Smooth muscle cell (in vitro differentiated cells): ENCODE measurements around the gene NDUFS8. TPM values are rescaled to one million over a fixed set of nuclear protein-coding genes. Genes with fewer than 3 reads are reported as not detected.

Source experiments
- DNase-seq: peaks from one replicate; lab custom pipeline; 2025; ENCODE audit not compliant: unreplicated experiment; lab: John Stamatoyannopoulos, UW
- H2AFZ ChIP-seq: fragments of 200-600 bp; sonication (generic); 2 replicates; pipeline ENCODE4 v1.6.0; 2016; ENCODE audit warnings: antibody characterized with exemption, low read depth, mild to moderate bottlenecking
- H3F3A ChIP-seq: fragments of 200-600 bp; sonication (generic); 2 replicates; pipeline ENCODE4 v1.6.0; 2017; ENCODE audit warnings: antibody characterized with exemption, low read depth
- H3K27ac ChIP-seq: fragments of 200-600 bp; sonication (generic); 2 replicates; pipeline ENCODE4 v1.5.1; 2016; ENCODE audit warnings: low read depth, mild to moderate bottlenecking
- H3K27me3 ChIP-seq: fragments of 200-600 bp; sonication (generic); 2 replicates; pipeline ENCODE4 v1.6.1; 2016; ENCODE audit warnings: low read depth, mild to moderate bottlenecking
- H3K36me3 ChIP-seq: fragments of 200-600 bp; sonication (generic); 2 replicates; pipeline ENCODE4 v1.5.1; 2016; ENCODE audit warnings: low read depth
- H3K4me1 ChIP-seq: fragments of 200-600 bp; sonication (generic); 2 replicates; pipeline ENCODE4 v1.5.1; 2016; ENCODE audit warnings: low read depth
- H3K4me2 ChIP-seq: fragments of 200-600 bp; sonication (generic); 2 replicates; pipeline ENCODE4 v1.6.0; 2016; ENCODE audit warnings: mild to moderate bottlenecking
- H3K4me3 ChIP-seq: fragments of 200-600 bp; sonication (generic); 2 replicates; pipeline ENCODE4 v1.5.1; 2016; ENCODE audit warnings: mild to moderate bottlenecking
- H3K79me2 ChIP-seq: fragments of 200-600 bp; sonication (generic); 2 replicates; pipeline ENCODE4 v1.6.0; 2016; ENCODE audit warnings: low read depth, mild to moderate bottlenecking
- H3K9ac ChIP-seq: fragments of 200-600 bp; sonication (generic); 2 replicates; pipeline ENCODE4 v1.6.0; 2016; ENCODE audit warnings: low read depth
- H3K9me3 ChIP-seq: fragments of 200-600 bp; sonication (generic); replicated peaks from 2 replicates; pipeline ENCODE4 v1.5.1; 2016; ENCODE audit warnings: low read depth
- H4K20me1 ChIP-seq: fragments of 200-600 bp; sonication (generic); 2 replicates; pipeline ENCODE4 v1.6.0; 2016; ENCODE audit warnings: low read depth
- WGBS: methylation state at CpG from one replicate; pipeline ENCODE4 v1.1.7; 2016; ENCODE audit warnings: low lambda C conversion rate; 5-methylcytosine and 5-hydroxymethylcytosine counted together
- polyA plus RNA-seq: library from polyadenylated mRNA; unstranded; fragments of >200 nt; fragmentation: Nextera tagmentation; extraction: Ambion mirVana; gene quantifications from 2 replicates; pipeline ENCODE4 v1.2.1, GENCODE V29; 2016
- total RNA-seq: library from RNA; depleted of rRNA; stranded (reverse); fragments of >200 nt; gene quantifications from 2 replicates; pipeline ENCODE4 v1.2.3, GENCODE V29; 2014
- TF ChIP-seq, protein P1 (sequence below): fragments of 200-600 bp; sonication (generic); IDR thresholded peaks from 2 replicates; pipeline ENCODE4 v1.5.1; 2017; ENCODE audit warnings: borderline replicate concordance, mild to moderate bottlenecking, antibody characterized with exemption; ENCODE audit not compliant: insufficient read depth, poor library complexity, severe bottlenecking

Gene NDUFS8
- total and polyA plus RNA-seq, 2 experiments from 2014 or later = 165 to 314 TPM

DNA sequence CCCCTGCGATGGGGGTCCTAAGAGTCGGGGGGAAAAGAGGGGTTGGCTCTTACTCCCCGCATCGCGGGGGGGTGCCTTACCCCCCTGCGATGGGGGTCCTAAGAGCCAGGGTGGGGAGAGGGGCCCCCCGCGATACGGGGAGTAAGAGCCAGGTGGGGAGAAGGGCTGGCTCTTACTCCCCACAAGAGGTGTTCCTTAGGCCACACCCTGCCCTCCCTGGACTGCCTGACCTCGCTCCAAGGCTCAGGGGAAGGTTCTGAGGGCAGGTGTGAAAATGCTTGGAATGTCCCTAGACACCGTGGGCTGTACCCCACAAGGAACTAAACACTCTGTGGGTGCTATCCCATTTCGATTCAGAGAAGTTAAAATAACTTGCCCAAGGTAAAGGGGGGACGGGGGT lies 34.4 kb upstream of the NDUFS8 start:
- DNase-seq = no peak
- H3K9me3 ChIP-seq = no peaks in the 10 kb centered on the region
- 98% methylated on average over 6 of the region's 13 CpGs for WGBS
- H4K20me1 ChIP-seq = no peaks in the 10 kb centered on the region
- no peaks in the 10 kb centered on the region for H3K4me1 ChIP-seq
- no peak overlapping the region for H3K4me2 ChIP-seq
- no peak overlapping the region for H3K4me3 ChIP-seq
- H3K27me3 ChIP-seq = peaks cover 4% of the 10 kb centered on the region
- no peak overlapping the region for H2AFZ ChIP-seq
- no peaks in the 10 kb centered on the region for H3K36me3 ChIP-seq
- no peak overlapping the region for H3K27ac ChIP-seq
- TF ChIP-seq, protein P1, sequence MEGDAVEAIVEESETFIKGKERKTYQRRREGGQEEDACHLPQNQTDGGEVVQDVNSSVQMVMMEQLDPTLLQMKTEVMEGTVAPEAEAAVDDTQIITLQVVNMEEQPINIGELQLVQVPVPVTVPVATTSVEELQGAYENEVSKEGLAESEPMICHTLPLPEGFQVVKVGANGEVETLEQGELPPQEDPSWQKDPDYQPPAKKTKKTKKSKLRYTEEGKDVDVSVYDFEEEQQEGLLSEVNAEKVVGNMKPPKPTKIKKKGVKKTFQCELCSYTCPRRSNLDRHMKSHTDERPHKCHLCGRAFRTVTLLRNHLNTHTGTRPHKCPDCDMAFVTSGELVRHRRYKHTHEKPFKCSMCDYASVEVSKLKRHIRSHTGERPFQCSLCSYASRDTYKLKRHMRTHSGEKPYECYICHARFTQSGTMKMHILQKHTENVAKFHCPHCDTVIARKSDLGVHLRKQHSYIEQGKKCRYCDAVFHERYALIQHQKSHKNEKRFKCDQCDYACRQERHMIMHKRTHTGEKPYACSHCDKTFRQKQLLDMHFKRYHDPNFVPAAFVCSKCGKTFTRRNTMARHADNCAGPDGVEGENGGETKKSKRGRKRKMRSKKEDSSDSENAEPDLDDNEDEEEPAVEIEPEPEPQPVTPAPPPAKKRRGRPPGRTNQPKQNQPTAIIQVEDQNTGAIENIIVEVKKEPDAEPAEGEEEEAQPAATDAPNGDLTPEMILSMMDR = no peak
- H3K79me2 ChIP-seq = no peaks in the 10 kb centered on the region
- no peak overlapping the region for H3K9ac ChIP-seq
- no peaks in the 10 kb centered on the region for H3F3A ChIP-seq

DNA sequence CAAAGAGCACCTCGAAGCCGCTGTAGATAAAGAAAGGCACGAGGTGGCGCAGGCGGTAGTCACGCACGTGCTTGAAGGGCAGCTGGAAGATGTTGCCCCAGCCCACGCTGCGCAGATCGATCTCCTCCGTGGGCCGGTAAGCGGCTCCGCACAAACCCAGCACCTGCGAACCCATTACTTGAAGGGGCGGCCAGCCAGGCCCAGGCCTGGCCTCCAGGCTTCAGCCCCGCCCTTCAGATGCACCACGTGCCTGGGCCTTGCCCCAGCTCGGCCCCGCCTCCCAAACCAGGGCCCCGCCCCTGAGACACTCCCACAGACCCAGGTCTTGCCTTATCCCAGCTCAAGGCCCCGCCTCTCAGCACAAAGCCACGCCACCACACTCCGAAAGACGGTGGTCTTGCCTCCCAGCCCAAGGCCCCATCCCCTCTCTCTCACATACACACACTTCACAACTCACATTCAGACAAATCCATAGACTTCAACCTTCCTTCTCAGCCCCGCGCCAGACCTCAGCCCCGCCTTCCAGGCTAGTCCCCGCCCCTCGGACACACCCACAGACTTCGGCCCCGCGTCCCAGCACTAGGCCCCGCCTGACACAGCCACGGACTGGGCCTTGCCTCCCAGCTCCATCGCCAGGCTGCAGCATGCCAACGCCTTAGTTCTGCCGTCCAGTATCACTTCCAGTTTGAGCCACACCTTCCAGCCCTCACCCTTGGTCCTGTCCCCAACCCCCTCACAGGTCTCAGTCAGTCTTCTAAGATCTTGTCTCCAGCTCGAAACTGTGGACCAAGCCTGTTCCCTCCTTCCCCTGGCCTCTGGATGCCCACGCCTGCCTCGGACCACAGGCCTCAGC lies 33.6 kb upstream of the NDUFS8 start:
- WGBS = 54% methylated on average over 41 of the region's 41 CpGs
- no peak overlapping the region for H3K4me2 ChIP-seq
- DNase-seq = no peak

DNA sequence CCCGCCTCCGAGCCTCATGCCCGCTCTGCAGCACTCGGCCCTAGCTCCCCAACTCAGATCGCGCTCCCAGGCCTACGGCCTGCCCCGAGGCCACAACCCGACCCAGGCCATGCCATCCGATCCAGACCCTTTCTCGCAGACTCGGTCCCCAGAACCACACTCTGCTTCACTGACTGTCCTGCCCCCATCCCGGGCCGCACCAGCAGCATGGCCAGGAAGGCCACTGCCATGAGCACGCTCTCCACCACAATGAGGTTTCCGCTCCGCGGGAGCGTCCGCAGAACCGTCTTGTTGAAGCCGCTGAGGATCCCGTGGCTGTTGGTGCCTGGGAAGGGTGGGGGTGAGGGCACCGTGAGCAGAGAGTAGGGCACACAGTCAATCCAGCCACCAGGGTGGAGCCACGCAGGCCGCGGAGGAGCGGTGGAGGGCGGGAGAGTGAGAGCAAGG lies 33.0 kb upstream of the NDUFS8 start:
- TF ChIP-seq, protein P1 = no peak
- no peak for DNase-seq
- H2AFZ ChIP-seq = no peak overlapping the region
- H4K20me1 ChIP-seq = no peaks in the 10 kb centered on the region
- no peak overlapping the region for H3K27ac ChIP-seq
- no peaks in the 10 kb centered on the region for H3K36me3 ChIP-seq
- H3K9me3 ChIP-seq = no peaks in the 10 kb centered on the region
- H3F3A ChIP-seq = no peaks in the 10 kb centered on the region
- H3K27me3 ChIP-seq = no peaks in the 10 kb centered on the region
- no peak overlapping the region for H3K4me3 ChIP-seq
- H3K4me2 ChIP-seq = no peak overlapping the region
- H3K79me2 ChIP-seq = no peaks in the 10 kb centered on the region
- no peaks in the 10 kb centered on the region for H3K4me1 ChIP-seq
- no peak overlapping the region for H3K9ac ChIP-seq
- WGBS = 98% methylated on average over 29 of the region's 29 CpGs

More for the DNA sequence above, 33.6 kb upstream of the NDUFS8 start:
- Histone ChIP-seq H3K4me3 (no peak overlapping the region), H3K4me1 (no peaks in the 10 kb centered on the region), H4K20me1 (no peaks in the 10 kb centered on the region), H3K27me3 (no peaks in the 10 kb centered on the region), H3K9me3 (no peaks in the 10 kb centered on the region), H3K9ac (no peak overlapping the region), H3K27ac (no peak overlapping the region), H3F3A (no peaks in the 10 kb centered on the region), H3K36me3 (no peaks in the 10 kb centered on the region), H3K79me2 (no peaks in the 10 kb centered on the region), H2AFZ (no peak overlapping the region)
- TF ChIP-seq, protein P1 = no peak
